HEK293 (cell line): Measurements from ENCODE around the gene PCK1.

ENCODE experiments used
- KLF16 ChIP-seq: fragments of 450-650 bp; formaldehyde crosslinking; IDR thresholded peaks from 2 replicates; pipeline ENCODE4 v1.5.1; 2017; ENCODE audit warnings: missing biosample characterization, missing genetic modification characterization
- MYNN ChIP-seq: fragments of 450-650 bp; formaldehyde crosslinking; IDR thresholded peaks from 2 replicates; pipeline ENCODE4 v1.5.1; 2016; ENCODE audit warnings: missing biosample characterization, missing genetic modification characterization, borderline replicate concordance
- YY2 ChIP-seq: fragments of 450-650 bp; formaldehyde crosslinking; IDR thresholded peaks from 2 replicates; pipeline ENCODE4 v1.5.1; 2016; ENCODE audit warnings: missing biosample characterization, missing genetic modification characterization
- ZFP37 ChIP-seq: fragments of 450-650 bp; formaldehyde crosslinking; IDR thresholded peaks from 2 replicates; pipeline ENCODE4 v1.5.1; 2016; ENCODE audit warnings: missing biosample characterization, missing genetic modification characterization
- ZNF121 ChIP-seq: fragments of 450-650 bp; formaldehyde crosslinking; IDR thresholded peaks from 2 replicates; pipeline ENCODE4 v1.5.1; 2016; ENCODE audit warnings: missing biosample characterization, missing genetic modification characterization
- ZNF529 ChIP-seq: fragments of 450-650 bp; formaldehyde crosslinking; IDR thresholded peaks from 2 replicates; pipeline ENCODE4 v1.5.1; 2017; ENCODE audit warnings: missing genetic modification characterization, missing biosample characterization; ENCODE audit not compliant: insufficient replicate concordance
- ZNF555 ChIP-seq: fragments of 450-650 bp; formaldehyde crosslinking; conservative IDR thresholded peaks from 2 replicates; pipeline ENCODE4 v1.5.1; 2017; ENCODE audit warnings: missing biosample characterization, mild to moderate bottlenecking, missing genetic modification characterization, inconsistent platforms
- ZNF776 ChIP-seq: fragments of 450-650 bp; formaldehyde crosslinking; IDR thresholded peaks from 2 replicates; pipeline ENCODE4 v1.5.0; 2017; ENCODE audit warnings: missing biosample characterization, missing genetic modification characterization, borderline replicate concordance
- TF ChIP-seq, protein P1 (sequence below): fragments of 450-650 bp; formaldehyde crosslinking; IDR thresholded peaks from 2 replicates; pipeline ENCODE4 v1.5.1; 2016; ENCODE audit warnings: missing biosample characterization, missing genetic modification characterization
- TF ChIP-seq, protein P2 (sequence below): fragments of 450-650 bp; formaldehyde crosslinking; IDR thresholded peaks from 2 replicates; pipeline ENCODE4 v1.5.1; 2016; ENCODE audit warnings: missing biosample characterization, missing genetic modification characterization

DNA sequence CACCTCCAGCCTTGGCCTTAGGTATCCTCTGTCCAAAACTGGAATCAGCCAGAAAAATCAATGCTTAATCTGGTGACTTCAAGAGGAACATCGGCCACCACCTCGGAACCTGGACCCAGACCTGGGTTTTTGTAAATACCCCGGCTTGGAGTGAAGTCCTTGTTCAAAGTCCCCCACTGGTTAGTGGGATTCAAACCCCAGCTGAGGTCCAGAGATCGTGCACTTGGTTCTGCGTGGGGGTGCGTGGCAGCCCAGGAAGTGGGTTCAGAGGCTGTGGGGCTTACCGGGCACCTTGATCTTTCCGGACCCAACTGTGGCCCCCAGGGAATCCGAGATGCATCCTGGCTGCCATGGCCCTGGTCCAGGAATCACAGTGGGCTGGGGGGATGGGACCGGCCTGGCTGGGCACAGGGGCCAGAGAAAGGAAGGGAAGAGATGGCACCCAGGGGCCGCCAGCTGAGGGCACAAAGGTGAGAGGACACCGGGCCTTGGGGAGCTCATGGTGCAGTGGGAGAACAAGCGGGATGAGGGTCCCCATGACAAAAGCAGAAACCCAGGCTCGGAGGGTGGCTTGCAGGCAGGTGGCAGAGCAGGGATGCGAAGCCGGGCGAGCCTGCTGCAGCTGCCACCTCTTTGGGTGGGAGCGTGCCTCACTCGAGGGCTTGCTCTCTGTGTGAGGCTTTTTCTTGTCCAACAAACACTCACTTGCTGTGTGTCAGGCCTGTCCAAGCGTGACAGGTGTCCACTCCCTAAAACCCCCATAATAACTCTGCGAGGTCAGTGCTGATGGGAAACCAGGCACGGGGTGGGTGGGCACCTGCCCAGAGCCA is 31.6 kb downstream of the PCK1 start:
- TF ChIP-seq, protein P1, sequence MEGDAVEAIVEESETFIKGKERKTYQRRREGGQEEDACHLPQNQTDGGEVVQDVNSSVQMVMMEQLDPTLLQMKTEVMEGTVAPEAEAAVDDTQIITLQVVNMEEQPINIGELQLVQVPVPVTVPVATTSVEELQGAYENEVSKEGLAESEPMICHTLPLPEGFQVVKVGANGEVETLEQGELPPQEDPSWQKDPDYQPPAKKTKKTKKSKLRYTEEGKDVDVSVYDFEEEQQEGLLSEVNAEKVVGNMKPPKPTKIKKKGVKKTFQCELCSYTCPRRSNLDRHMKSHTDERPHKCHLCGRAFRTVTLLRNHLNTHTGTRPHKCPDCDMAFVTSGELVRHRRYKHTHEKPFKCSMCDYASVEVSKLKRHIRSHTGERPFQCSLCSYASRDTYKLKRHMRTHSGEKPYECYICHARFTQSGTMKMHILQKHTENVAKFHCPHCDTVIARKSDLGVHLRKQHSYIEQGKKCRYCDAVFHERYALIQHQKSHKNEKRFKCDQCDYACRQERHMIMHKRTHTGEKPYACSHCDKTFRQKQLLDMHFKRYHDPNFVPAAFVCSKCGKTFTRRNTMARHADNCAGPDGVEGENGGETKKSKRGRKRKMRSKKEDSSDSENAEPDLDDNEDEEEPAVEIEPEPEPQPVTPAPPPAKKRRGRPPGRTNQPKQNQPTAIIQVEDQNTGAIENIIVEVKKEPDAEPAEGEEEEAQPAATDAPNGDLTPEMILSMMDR (tag by site-specific recombination), result no peak
- TF ChIP-seq ZNF529 (tag by site-specific recombination) (no peak), ZNF555 (tag by site-specific recombination) (no peak), MYNN (tag by site-specific recombination) (no peak), ZFP37 (no peak), KLF16 (tag by site-specific recombination) (no peak), YY2 (tag by site-specific recombination) (no peak), ZNF776 (tag by site-specific recombination) (no peak), ZNF121 (no peak)
- TF ChIP-seq, protein P2, sequence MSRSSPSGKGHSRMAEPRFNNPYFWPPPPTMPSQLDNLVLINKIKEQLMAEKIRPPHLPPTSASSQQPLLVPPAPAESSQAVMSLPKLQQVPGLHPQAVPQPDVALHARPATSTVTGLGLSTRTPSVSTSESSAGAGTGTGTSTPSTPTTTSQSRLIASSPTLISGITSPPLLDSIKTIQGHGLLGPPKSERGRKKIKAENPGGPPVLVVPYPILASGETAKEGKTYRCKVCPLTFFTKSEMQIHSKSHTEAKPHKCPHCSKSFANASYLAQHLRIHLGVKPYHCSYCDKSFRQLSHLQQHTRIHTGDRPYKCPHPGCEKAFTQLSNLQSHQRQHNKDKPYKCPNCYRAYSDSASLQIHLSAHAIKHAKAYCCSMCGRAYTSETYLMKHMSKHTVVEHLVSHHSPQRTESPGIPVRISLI, result no peak
